ENCODE measurements around the gene REXO5. TPM values are rescaled to one million over a fixed set of nuclear protein-coding genes. Genes with fewer than 3 reads are reported as not detected.

REXO5 gene, protein sequence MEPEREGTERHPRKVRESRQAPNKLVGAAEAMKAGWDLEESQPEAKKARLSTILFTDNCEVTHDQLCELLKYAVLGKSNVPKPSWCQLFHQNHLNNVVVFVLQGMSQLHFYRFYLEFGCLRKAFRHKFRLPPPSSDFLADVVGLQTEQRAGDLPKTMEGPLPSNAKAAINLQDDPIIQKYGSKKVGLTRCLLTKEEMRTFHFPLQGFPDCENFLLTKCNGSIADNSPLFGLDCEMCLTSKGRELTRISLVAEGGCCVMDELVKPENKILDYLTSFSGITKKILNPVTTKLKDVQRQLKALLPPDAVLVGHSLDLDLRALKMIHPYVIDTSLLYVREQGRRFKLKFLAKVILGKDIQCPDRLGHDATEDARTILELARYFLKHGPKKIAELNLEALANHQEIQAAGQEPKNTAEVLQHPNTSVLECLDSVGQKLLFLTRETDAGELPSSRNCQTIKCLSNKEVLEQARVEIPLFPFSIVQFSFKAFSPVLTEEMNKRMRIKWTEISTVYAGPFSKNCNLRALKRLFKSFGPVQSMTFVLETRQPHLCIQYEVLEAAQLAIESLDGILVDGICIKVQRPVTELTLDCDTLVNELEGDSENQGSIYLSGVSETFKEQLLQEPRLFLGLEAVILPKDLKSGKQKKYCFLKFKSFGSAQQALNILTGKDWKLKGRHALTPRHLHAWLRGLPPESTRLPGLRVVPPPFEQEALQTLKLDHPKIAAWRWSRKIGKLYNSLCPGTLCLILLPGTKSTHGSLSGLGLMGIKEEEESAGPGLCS
- total RNA-seq (ENCODE audit: unreplicated experiment): 5.9 TPM
- long read RNA-seq: 0 reads

DNA sequence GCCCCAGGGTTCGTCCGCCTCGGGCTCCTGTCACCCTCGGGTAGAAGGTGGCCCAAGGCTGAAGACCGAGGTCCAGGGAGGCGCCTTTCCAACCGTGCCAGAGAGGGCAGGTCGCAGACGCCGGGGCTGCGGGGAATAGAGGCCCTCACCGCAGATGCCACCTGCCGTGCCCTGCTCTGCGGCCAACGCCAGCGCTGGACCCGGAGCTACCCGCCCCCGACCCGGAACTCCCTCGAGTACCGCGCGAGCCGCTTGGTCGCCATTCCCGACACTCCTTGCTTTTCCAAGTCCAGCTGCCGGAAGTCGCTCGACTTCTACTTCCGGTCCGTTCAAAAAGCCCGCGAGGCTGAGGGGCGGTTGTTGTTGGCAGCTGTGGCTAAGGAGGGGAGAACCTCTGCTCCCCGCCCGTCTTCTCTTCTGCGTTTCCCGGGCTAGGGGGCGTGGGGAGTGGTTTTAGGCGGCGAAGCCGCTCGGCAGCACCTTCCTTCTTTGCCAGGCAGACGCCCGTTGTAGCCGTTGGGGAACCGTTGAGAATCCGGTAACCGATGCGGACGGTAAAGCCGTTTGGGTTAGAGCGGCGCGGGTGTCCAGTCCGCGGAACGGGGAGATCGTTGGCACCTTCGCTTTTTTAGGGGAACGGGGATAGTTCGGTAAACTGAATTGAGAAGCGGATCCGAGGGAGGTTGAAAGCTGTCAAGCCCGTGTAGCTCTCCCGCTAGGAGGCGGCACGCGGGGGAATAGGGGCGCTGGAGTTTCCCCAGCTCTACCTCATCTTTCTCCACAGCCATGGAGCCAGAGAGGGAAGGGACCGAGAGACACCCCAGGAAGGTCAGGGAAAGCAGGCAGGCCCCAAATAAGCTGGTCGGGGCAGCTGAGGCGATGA lies at the start of gene REXO5, which contains the start of gene ERI2:
REXO5 (plus strand) TSS at position 360 of the 883 bp plus-strand sequence; CDS start at position 787, 427 bp downstream.
ERI2 (minus strand) TSS at position 305 of the 883 bp plus-strand sequence; CDS start at position 263, 42 bp downstream.
- no peaks in the 10 kb centered on the region for H3K36me3 Mint-ChIP-seq (ENCODE audit: unreplicated experiment)
- DNase-seq: peak; percentile 96
- no peaks in the 10 kb centered on the region for H3K9me3 Mint-ChIP-seq (ENCODE audit: unreplicated experiment)
- TF ChIP-seq, protein P1, sequence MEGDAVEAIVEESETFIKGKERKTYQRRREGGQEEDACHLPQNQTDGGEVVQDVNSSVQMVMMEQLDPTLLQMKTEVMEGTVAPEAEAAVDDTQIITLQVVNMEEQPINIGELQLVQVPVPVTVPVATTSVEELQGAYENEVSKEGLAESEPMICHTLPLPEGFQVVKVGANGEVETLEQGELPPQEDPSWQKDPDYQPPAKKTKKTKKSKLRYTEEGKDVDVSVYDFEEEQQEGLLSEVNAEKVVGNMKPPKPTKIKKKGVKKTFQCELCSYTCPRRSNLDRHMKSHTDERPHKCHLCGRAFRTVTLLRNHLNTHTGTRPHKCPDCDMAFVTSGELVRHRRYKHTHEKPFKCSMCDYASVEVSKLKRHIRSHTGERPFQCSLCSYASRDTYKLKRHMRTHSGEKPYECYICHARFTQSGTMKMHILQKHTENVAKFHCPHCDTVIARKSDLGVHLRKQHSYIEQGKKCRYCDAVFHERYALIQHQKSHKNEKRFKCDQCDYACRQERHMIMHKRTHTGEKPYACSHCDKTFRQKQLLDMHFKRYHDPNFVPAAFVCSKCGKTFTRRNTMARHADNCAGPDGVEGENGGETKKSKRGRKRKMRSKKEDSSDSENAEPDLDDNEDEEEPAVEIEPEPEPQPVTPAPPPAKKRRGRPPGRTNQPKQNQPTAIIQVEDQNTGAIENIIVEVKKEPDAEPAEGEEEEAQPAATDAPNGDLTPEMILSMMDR (IDR thresholded peaks at IDR 0.05; ENCODE audit: partially characterized antibody, unreplicated experiment): peak; percentile 32
- H3K27ac Mint-ChIP-seq (ENCODE audit: unreplicated experiment): peak within 1 kb of the TSS; percentile 93
- peak within 1 kb of the TSS; percentile 98 for H3K4me3 Mint-ChIP-seq (ENCODE audit: unreplicated experiment)
- no peaks in the 10 kb centered on the region for H3K27me3 Mint-ChIP-seq (ENCODE audit: unreplicated experiment)
- no peaks in the 10 kb centered on the region for H3K4me1 Mint-ChIP-seq (ENCODE audit: low read depth, unreplicated experiment)

DNA sequence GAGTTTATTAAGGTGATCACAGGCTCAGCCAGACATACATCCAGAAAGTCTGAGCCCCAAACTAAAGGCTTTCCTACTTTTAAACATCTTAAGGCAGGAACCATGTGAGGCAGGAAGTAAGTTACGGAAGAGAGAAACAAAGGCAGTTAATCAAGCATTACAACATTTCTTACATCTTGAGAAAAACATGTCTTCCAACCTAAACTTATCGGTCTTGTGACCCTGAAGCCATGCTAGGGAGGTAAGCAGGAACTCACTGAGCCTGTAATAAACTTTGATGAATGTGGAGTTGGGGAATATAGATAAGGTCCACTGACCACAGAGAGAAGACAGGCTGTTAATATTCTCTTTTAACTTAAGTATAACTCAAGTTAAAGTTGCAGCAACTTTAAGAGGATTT lies 46.0 kb upstream of the REXO5 start:
- DNase-seq: no peak
- H3K9me3 Mint-ChIP-seq (ENCODE audit: unreplicated experiment): peaks cover 2% of the 10 kb centered on the region
- no peaks in the 10 kb centered on the region for H3K36me3 Mint-ChIP-seq (ENCODE audit: unreplicated experiment)
- H3K4me3 Mint-ChIP-seq (ENCODE audit: unreplicated experiment): no peak overlapping the region
- no peaks in the 10 kb centered on the region for H3K27me3 Mint-ChIP-seq (ENCODE audit: unreplicated experiment)
- H3K27ac Mint-ChIP-seq (ENCODE audit: unreplicated experiment): no peak overlapping the region
- TF ChIP-seq, protein P1 (IDR thresholded peaks at IDR 0.05; ENCODE audit: partially characterized antibody, unreplicated experiment): no peak
- H3K4me1 Mint-ChIP-seq (ENCODE audit: low read depth, unreplicated experiment): no peaks in the 10 kb centered on the region

DNA sequence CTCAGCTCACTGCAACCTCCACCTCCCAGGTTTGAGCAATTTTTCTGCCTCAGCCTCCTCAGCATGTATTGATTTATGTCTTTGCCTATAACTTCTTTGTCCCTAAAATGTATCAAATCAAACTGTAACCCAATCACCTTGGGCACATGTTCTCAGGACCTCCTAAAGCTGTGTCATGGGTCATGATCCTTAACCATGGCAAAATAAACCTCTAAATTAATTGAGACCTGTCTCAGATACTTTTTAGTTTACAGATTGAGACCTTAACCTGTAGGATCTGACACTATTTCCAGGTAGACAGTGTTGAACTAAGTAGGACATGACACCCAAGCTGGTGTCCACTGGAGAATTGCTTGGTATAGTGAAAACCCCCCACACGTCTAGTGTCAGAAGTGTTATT lies 45.2 kb upstream of the REXO5 start:
- TF ChIP-seq, protein P1 (IDR thresholded peaks at IDR 0.05; ENCODE audit: partially characterized antibody, unreplicated experiment): no peak
- Mint-ChIP-seq H3K4me1 (ENCODE audit: low read depth, unreplicated experiment) (no peaks in the 10 kb centered on the region), H3K27me3 (ENCODE audit: unreplicated experiment) (no peaks in the 10 kb centered on the region), H3K36me3 (ENCODE audit: unreplicated experiment) (no peaks in the 10 kb centered on the region), H3K4me3 (ENCODE audit: unreplicated experiment) (no peak overlapping the region), H3K27ac (ENCODE audit: unreplicated experiment) (no peak overlapping the region), H3K9me3 (ENCODE audit: unreplicated experiment) (peaks cover 2% of the 10 kb centered on the region)
- DNase-seq: no peak

DNA sequence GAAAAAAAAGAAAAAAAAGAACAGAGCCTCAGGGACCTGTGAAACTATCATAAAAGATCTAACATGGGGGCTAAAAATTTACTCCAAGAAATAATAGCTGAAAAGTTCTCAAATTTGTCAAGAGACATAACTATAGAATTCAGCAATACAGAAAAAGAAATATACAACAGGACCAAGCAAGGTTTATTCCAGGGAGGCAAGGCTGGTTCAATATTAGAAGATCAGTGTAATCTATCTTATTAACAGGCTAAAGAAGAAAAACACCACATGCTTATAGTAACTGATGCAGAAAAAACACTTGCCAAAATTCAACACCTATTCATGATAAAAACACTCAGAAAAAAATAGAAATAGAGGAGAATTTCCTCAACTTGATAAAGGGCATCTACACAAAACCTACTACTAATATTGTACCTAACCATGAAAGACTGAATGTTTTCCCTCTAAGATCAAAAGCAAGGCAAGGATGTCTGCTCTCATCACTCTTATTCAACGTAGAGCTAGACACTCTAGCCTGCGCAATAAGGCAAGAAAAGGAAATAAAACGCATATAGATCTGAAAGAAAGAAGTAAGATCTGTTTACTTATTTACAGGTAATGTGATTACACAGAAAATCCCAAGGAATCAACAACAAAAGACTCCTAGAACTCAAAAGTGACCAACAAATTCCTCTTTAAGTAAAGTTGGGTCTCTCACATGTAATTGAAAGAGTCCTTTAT lies 43.8 kb upstream of the REXO5 start:
- H3K4me1 Mint-ChIP-seq (ENCODE audit: low read depth, unreplicated experiment): no peaks in the 10 kb centered on the region
- no peaks in the 10 kb centered on the region for H3K27me3 Mint-ChIP-seq (ENCODE audit: unreplicated experiment)
- H3K27ac Mint-ChIP-seq (ENCODE audit: unreplicated experiment): no peak overlapping the region
- TF ChIP-seq, protein P1 (IDR thresholded peaks at IDR 0.05; ENCODE audit: partially characterized antibody, unreplicated experiment): no peak
- peaks cover 2% of the 10 kb centered on the region for H3K9me3 Mint-ChIP-seq (ENCODE audit: unreplicated experiment)
- no peak for DNase-seq
- H3K4me3 Mint-ChIP-seq (ENCODE audit: unreplicated experiment): no peak overlapping the region
- H3K36me3 Mint-ChIP-seq (ENCODE audit: unreplicated experiment): no peaks in the 10 kb centered on the region

All from glutamatergic neuron (in vitro differentiated cells).